Memory B cell (primary cell): ENCODE data around the gene HEBP1.

Experiments used
- ATAC-seq: fragments of 150-1000 bp; cut with Tn5 transposase; 2 replicates; pipeline ENCODE4 v1.10.0; 2021; ENCODE audit warnings: low read depth, mild to moderate bottlenecking, moderate library complexity
- DNase-seq, 2 donors: peaks; one replicate each; pipeline ENCODE4 v3.0.0; 2022; ENCODE audit warnings: low spot score in 2 of 2
- H3K27ac Mint-ChIP-seq: one replicate; pipeline ENCODE4 v1.8.0; 2022; ENCODE audit warnings: mild to moderate bottlenecking, moderate library complexity, mixed read lengths
- H3K27me3 Mint-ChIP-seq: one replicate; pipeline ENCODE4 v1.8.0; 2022; ENCODE audit warnings: mixed read lengths
- H3K36me3 Mint-ChIP-seq: one replicate; pipeline ENCODE4 v1.8.0; 2022; ENCODE audit warnings: mild to moderate bottlenecking, mixed read lengths
- H3K4me1 Mint-ChIP-seq: one replicate; pipeline ENCODE4 v1.8.0; 2022; ENCODE audit warnings: mixed read lengths
- H3K4me3 Mint-ChIP-seq: one replicate; pipeline ENCODE4 v1.8.0; 2022; ENCODE audit warnings: mild to moderate bottlenecking, moderate library complexity, mixed read lengths
- H3K9me3 Mint-ChIP-seq: one replicate; pipeline ENCODE4 v1.8.0; 2022; ENCODE audit warnings: mixed read lengths

Gene HEBP1

DNA sequence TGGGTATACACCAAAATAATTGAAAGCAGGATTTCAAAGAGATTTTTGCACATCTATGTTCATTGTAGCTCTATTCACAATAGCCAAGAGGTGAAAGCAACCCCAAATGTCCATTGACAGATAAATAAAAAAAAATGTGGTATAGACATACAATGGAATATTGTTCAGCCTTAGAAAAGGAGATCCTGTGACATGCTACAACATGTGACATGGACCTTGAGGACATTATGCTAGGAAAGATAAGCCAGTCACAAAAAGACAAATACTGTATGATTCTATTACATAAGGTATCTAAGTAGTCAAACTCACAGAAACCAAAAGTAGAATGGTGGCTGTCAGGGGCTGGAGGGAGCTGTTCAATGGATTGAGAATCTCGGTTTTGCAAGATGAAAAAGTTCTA, 60.2 kb downstream of the HEBP1 start:
- peaks cover 2% of the 10 kb centered on the region for H3K27me3 Mint-ChIP-seq

DNA sequence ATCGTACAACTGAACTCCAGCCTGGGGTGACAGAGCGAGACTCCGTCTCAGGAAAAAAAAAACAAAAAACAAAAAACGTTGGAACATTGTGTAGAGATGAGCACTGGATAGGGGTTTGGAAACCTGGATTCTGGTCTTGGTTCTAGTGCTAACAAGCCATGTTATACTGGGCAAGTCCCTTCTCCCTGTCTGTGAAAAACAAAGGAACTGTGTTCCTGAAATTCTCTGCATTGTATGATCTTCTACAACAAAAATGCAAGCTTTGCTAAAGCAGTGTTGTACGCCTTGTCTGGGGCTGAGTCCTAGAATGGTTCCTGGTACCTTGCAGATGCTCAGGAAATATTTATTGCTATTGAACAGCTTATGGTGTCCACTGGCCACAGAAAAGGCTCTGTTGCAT, 61.5 kb downstream of the HEBP1 start:
- Mint-ChIP-seq H3K27ac (no peak overlapping the region), H3K9me3 (no peaks in the 10 kb centered on the region), H3K4me1 (no peaks in the 10 kb centered on the region), H3K4me3 (no peak overlapping the region), H3K36me3 (no peaks in the 10 kb centered on the region), H3K27me3 (no peaks in the 10 kb centered on the region)
- DNase-seq (no peak), ATAC-seq (no peak)

More for the DNA sequence above, 60.2 kb downstream of the HEBP1 start:
- ATAC-seq (no peak), DNase-seq (no peak)
- no peak overlapping the region for H3K27ac Mint-ChIP-seq
- peaks cover 1% of the 10 kb centered on the region for H3K36me3 Mint-ChIP-seq
- H3K4me3 Mint-ChIP-seq, result no peak overlapping the region
- peaks cover 3% of the 10 kb centered on the region for H3K4me1 Mint-ChIP-seq
- H3K9me3 Mint-ChIP-seq, result no peaks in the 10 kb centered on the region

DNA sequence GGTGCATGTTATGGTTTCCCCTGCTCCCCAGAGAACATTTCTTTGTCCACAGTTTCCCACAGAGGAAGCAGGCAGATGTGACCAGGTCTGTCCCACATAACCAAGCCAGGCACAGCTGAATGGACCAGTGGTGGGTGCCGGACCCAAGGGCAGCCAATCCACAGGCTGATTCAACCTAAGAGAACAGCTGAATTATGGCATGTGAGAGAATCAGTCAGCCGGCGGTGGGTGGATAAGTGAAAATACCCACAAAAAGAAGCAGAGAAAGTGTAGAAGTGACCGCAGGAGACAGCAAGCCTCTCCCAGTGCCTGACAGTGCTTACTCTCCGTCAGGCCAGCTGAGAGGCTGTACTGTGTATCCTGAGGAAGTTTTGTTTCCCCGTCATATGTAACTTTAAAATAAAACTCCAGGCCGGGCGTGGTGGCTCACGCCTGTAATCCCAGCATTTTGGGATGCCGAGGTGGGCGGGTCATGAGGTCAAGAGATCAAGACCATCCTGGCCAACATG, 63.0 kb downstream of the HEBP1 start:
- ATAC-seq, result no peak
- Mint-ChIP-seq H3K27me3 (no peaks in the 10 kb centered on the region), H3K27ac (no peak overlapping the region), H3K9me3 (no peaks in the 10 kb centered on the region), H3K36me3 (no peaks in the 10 kb centered on the region), H3K4me1 (no peaks in the 10 kb centered on the region), H3K4me3 (no peak overlapping the region)
- no peak for DNase-seq

DNA sequence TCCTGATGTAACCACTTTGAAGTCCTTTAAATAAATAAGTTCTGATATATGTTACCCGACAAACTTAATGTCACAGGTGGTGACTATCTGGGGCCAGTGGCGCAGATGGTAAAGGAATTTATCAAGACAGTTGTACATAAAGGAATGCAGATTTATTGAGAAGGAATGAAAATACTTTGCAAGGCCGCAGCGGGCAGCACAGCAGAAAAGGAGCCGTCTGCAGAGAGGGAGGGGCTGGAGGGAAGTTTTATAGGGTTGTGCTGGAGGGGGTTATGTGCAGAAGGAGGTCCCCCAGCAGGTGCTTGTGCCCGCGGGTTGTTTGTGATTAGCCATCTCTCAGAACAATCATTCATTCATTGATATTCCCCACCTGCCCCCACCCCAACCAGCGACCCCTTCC, 65.5 kb downstream of the HEBP1 start:
- H3K4me3 Mint-ChIP-seq, result no peak overlapping the region
- DNase-seq (no peak), ATAC-seq (no peak)
- H3K9me3 Mint-ChIP-seq, result no peaks in the 10 kb centered on the region
- no peaks in the 10 kb centered on the region for H3K36me3 Mint-ChIP-seq
- H3K27ac Mint-ChIP-seq, result no peak overlapping the region
- no peaks in the 10 kb centered on the region for H3K4me1 Mint-ChIP-seq
- H3K27me3 Mint-ChIP-seq, result no peaks in the 10 kb centered on the region

DNA sequence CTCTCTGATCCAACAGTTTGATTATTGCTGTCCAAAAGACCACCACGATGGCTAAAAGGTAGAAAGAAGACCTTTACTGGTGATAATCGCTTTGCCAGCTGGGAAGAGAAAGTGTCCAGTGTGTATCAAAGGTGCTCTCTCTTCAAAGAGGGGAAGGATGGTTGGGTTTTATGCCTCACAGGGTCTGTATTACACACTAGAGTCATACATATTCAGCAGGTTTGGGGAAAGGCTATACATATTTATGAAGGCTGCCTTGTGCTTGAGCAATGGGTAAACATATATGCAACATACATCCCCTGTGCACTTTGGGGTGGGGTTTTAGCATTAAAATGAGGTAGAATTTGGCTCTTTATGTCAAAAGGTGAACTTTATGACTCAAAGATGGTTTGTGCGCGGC, 66.3 kb downstream of the HEBP1 start:
- no peak for ATAC-seq
- Mint-ChIP-seq H3K9me3 (no peaks in the 10 kb centered on the region), H3K4me1 (no peaks in the 10 kb centered on the region), H3K27ac (no peak overlapping the region), H3K4me3 (no peak overlapping the region), H3K36me3 (no peaks in the 10 kb centered on the region), H3K27me3 (no peaks in the 10 kb centered on the region)
- no peak for DNase-seq

DNA sequence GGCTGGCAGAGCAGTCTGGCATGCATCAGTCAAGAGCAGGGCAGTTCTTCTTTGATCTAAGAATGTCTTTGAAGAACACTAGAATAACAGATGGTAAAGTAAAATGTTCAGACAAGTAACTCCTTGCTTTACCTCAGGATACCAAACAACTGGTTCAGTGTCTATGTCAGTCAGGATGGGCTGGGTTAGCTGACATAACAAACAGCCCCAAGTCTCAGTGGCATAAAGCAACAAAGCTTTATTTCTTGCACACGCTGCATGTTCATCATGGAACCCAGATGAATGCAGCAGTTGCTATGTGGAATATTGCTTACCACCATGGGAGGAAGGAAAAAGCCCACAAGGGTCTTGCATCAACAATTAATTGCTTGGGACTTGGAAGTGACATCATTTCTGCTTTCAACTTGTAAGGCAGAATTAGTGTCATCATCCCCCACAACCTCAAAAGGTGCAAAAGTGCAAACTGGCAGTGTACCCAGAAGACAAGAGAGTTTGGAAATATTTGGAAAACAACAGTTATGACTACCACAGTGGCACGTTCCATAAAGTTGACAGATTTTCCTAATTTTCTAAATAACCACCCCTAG, 69.3 kb downstream of the HEBP1 start:
- Mint-ChIP-seq H3K27me3 (peaks cover 5% of the 10 kb centered on the region), H3K4me3 (no peak overlapping the region), H3K27ac (no peak overlapping the region), H3K9me3 (no peaks in the 10 kb centered on the region), H3K36me3 (no peaks in the 10 kb centered on the region), H3K4me1 (no peaks in the 10 kb centered on the region)
- ATAC-seq (no peak), DNase-seq (no peak)

DNA sequence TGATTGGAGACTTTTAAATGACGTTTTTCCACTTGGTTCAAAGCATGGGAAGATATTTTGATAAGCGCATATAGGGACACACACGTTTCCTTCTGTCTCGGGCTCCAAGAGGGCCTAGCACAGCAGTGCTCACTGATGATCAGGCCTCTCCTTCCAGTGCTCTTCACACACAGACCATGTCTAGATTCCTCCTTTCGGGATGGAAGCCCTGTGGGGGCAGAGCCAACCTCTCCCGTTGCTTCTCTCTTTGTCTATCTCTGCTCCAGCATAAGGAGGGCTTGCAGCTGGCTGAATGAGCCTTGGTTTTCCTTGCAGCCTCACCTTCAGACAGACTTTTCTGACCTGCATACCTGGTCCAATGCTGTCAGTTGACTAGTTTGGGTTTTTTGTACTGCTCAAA, 70.4 kb downstream of the HEBP1 start:
- Mint-ChIP-seq H3K27ac (no peak overlapping the region), H3K36me3 (no peaks in the 10 kb centered on the region), H3K4me3 (no peak overlapping the region), H3K4me1 (no peaks in the 10 kb centered on the region), H3K27me3 (peaks cover 5% of the 10 kb centered on the region), H3K9me3 (no peaks in the 10 kb centered on the region)
- DNase-seq (no peak), ATAC-seq (no peak)

DNA sequence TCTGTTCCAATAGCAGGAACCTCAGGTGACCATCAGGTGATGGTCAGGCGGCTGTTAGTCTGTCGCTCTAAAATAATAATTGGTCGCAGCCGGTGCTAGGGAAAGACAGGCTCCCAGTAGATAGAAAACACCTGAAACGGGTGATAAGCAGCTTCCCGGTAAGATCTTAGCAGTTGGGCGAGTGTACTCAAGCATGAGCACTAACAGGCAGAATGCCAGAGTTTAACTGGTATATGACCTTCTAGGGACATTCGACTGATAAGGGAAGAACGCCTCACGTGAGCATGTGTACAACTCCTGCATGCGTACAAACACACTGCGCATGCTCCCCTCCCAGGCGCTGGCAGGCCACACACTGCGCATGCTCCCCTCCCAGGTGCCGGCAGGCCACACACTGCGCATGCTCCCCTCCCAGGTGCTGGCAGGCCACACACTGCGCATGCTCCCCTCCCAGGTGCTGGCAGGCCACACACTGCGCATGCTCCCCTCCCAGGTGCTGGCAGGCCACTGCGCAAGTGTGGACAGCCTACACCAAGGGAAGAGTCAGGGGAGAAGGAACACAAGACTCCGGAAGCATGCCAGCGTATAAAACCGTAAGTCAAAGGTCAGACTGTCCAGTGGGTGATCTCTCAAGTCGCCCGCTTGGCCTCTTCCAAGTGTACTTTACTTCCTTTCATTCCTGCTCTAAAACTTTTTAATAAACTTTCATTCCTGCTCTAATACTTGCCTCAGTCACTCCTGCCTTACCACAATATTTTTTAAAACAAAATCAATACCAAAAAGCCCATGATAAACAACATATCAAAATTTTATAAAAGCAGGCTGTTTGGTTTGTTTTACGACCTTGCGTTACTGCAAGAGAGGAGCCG, 72.6 kb downstream of the HEBP1 start:
- ATAC-seq, result peak; percentile 19
- Mint-ChIP-seq H3K4me1 (no peaks in the 10 kb centered on the region), H3K27ac (no peak overlapping the region), H3K36me3 (no peaks in the 10 kb centered on the region), H3K27me3 (peaks cover 5% of the 10 kb centered on the region), H3K9me3 (peaks cover 4% of the 10 kb centered on the region), H3K4me3 (peak overlapping the region; percentile 32)
- peak; percentile 13 to 27 for DNase-seq

DNA sequence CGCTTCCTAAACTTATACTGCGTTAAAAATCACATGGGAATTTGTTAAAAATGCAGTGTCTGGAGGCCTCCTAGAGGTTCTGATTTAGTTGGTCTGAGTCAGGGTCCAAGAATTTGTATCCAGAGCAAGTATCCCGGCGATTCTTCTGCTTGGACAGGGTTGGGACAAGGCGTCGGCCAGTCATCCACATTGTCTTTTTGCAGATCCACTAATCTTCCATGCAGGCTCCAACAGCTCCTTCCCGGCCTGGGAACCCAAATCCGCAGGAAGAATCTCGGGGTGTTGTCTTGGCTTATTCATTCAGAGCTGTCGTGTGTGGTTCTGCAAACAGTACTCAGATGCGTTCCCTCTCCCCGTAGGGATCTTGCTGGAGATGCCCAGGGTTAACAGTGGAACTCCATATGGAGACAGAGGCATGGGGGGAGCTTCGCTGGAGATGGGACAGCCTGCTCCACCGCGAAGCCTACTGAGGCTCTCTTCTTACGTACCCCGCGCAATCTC, 73.4 kb downstream of the HEBP1 start:
- ATAC-seq, result no peak
- no peaks in the 10 kb centered on the region for H3K4me1 Mint-ChIP-seq
- peaks cover 4% of the 10 kb centered on the region for H3K9me3 Mint-ChIP-seq
- H3K27ac Mint-ChIP-seq, result no peak overlapping the region
- H3K4me3 Mint-ChIP-seq, result no peak overlapping the region
- H3K27me3 Mint-ChIP-seq, result peaks cover 5% of the 10 kb centered on the region
- no peaks in the 10 kb centered on the region for H3K36me3 Mint-ChIP-seq
- DNase-seq, result no peak

DNA sequence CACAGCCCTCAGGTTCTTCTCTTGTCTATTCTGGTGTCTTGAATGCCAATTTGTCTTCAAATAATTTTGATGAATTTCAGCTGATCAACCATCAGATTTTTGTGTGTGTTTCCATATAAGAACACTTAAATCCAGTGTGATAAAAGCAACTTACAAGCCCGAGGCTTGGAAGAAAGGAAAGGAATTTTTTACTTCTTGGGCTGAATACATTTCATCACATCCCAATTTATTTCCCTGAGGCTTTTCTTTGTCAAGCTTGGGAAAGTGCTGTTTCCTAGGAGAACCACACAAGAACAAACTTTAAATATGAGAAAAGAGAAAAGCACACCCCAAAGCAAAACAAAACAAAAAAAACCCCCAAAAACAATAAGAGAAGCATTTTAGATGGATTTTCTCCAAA, 74.7 kb downstream of the HEBP1 start:
- Mint-ChIP-seq H3K36me3 (no peaks in the 10 kb centered on the region), H3K27me3 (peaks cover 5% of the 10 kb centered on the region), H3K4me1 (no peaks in the 10 kb centered on the region), H3K9me3 (peaks cover 4% of the 10 kb centered on the region), H3K27ac (no peak overlapping the region), H3K4me3 (no peak overlapping the region)
- ATAC-seq (no peak), DNase-seq (no peak)
